ENCODE data around the gene ANKHD1. TPM values are rescaled to one million over a fixed set of nuclear protein-coding genes. Genes with fewer than 3 reads are reported as not detected.

The ANKHD1 gene
- total and polyA plus RNA-seq, 2 of the 8 experiments (the other 6 are each of a cell fraction or from before 2014, with no cell fraction given) = 69.9 to 108 TPM

- 17% methylated on average over 12 of the region's 13 CpGs; no CpG with 5 or more reads in 1 of the 2 experiments for WGBS, 2 experiments (ENCODE audit: extremely low coverage in 1 of 2, insufficient coverage in 1 of 2, insufficient read length in 1 of 2, insufficient replicate concordance in 2 of 2, low coverage in 1 of 2, low lambda C conversion rate in 2 of 2, missing lambda C conversion rate in 1 of 2)
- Histone ChIP-seq H3K14ac (ENCODE audit: insufficient read length) (no peak overlapping the region), H3K4me1 (replicated peaks in 1 of 4; ENCODE audit: control insufficient read depth in 3 of 4, insufficient read depth in 4 of 4, low read length in 3 of 4) (peaks cover 0 to 11% (median 4%) of the 10 kb centered on the region in 4 experiments; a peak in 5 of 7 replicates), H3K27me3 (replicated peaks in 1 of 4; ENCODE audit: control insufficient read depth in 3 of 4, extremely low read depth in 1 of 4, insufficient read depth in 3 of 4, low read length in 3 of 4) (no peaks in the 10 kb centered on the region; a peak in 1 of 7 replicates), H4K20me1 (replicated peaks in 1 of 2; ENCODE audit: control insufficient read depth in 1 of 2, insufficient read depth in 2 of 2, low read length in 2 of 2) (no peaks in the 10 kb centered on the region), H4K5ac (ENCODE audit: insufficient read length, low read depth, low read length) (peak overlapping the region; percentile 87), H2AFZ (ENCODE audit: low read length) (peak overlapping the region; percentile 81), H3K79me1 (ENCODE audit: low read depth, low read length) (peaks cover 7% of the 10 kb centered on the region), H2BK15ac (ENCODE audit: low read length) (0 out of 2 replicates have a peak overlapping the region, but pooled peaks have one; percentile 2), H3K23ac (ENCODE audit: insufficient read length) (no peak overlapping the region), H2BK12ac (ENCODE audit: low read depth, low read length) (peak overlapping the region; percentile 35; the same call in 1 of the 2 replicates), H3K9ac (replicated peaks in 1 of 4; ENCODE audit: extremely low read depth in 1 of 4, low read depth in 3 of 4, low read length in 3 of 4) (peak overlapping the region; percentile 72 to 95 (median 85)), H3K4me3 (ENCODE audit: extremely low read depth in 1 of 4, insufficient read depth in 2 of 4, low read depth in 3 of 4, low read length in 4 of 4) (peak overlapping the region; percentile 90 to 99 (median 95)), H3K79me2 (ENCODE audit: control insufficient read depth in 1 of 2, insufficient read depth in 2 of 2, low read length in 2 of 2) (peaks cover 3 to 9% of the 10 kb centered on the region in 2 experiments; a peak in 3 of 4 replicates), H2AK5ac (ENCODE audit: low read depth, low read length) (peak overlapping the region; percentile 86; the same call in 1 of the 2 replicates), H2BK120ac (replicated peaks; ENCODE audit: low read depth, low read length) (no peak overlapping the region), H4K91ac (replicated peaks; ENCODE audit: insufficient read length, low read length) (peak overlapping the region; percentile 91), H3K56ac (replicated peaks; ENCODE audit: insufficient read length, low read depth, low read length) (peak overlapping the region; percentile 78), H3K18ac (ENCODE audit: extremely low read depth, low read length) (peak overlapping the region; percentile 95), H3K4me2 (ENCODE audit: insufficient read depth in 1 of 2, low read depth in 2 of 2, low read length in 2 of 2) (peak overlapping the region; percentile 90 to 98), H3K4ac (replicated peaks; ENCODE audit: insufficient read length, low read depth, low read length) (peak overlapping the region; percentile 17), H3K9me3 (ENCODE audit: insufficient read depth in 2 of 2, low read depth in 1 of 2, low read length in 1 of 2) (no peaks in the 10 kb centered on the region), H4K8ac (ENCODE audit: extremely low read depth, insufficient read depth, low read length) (peak overlapping the region; percentile 84; the same call in 1 of the 2 replicates), H2BK20ac (ENCODE audit: low read length) (no peak overlapping the region), H3K23me2 (ENCODE audit: low read depth, low read length) (peaks cover 14% of the 10 kb centered on the region), H3K27ac (ENCODE audit: low read depth, low read length) (peak overlapping the region; percentile 65), H3K36me3 (ENCODE audit: control insufficient read depth in 2 of 4, insufficient read depth in 4 of 4, low read length in 3 of 4) (peaks cover 0 to 18% (median 13%) of the 10 kb centered on the region in 4 experiments; a peak in 4 of 8 replicates), H2BK5ac (ENCODE audit: low read depth, low read length) (peak overlapping the region; percentile 76; the same call in 1 of the 2 replicates)
- POLR2A ChIA-PET (ENCODE audit: partially characterized antibody) = interaction anchor here (1.0 to 10.0 kb wide), 4 partner anchors 8 to 78 kb away, joined by 3 to 94 read pairs (median 14); partner anchors contain the start of genes EIF4EBP3 and SRA1
- no peak for DNase-seq (ENCODE audit: low read depth in 1 of 2, low spot score in 2 of 2)
- CTCF ChIA-PET (ENCODE audit: partially characterized antibody) = interaction anchor here (0.9 to 3.4 kb wide), 3 partner anchors 12 to 74 kb away, joined by 3 to 20 read pairs (median 4); no protein-coding TSS in a partner anchor
- no peak for FAIRE-seq
- TF ChIP-seq TCF12 (IDR thresholded peaks at IDR 0.05; ENCODE audit: low read depth, low read length) (no peak), JUND (IDR thresholded peaks at IDR 0.05; ENCODE audit: low read length) (no peak), TEAD4 (IDR thresholded peaks at IDR 0.05; ENCODE audit: low read depth, low read length) (no peak), BCL11A (IDR thresholded peaks at IDR 0.05; ENCODE audit: low read depth in 2 of 2, low read length in 2 of 2) (no peak), USF2 (IDR thresholded peaks at IDR 0.05; ENCODE audit: low read length) (no peak), CHD1 (IDR thresholded peaks at IDR 0.05; ENCODE audit: low read depth, low read length) (no peak), SRF (IDR thresholded peaks at IDR 0.05; ENCODE audit: low read depth, low read length) (no peak), HDAC6 (IDR thresholded peaks at IDR 0.05; ENCODE audit: low read depth, low read length) (no peak), ATF2 (IDR thresholded peaks at IDR 0.05; ENCODE audit: low read length) (no peak)
These were observed 163.6 kb downstream of the ANKHD1 start for GRCh38 chr5:140565024-140565779.

Measured in H1 (cell line).